MM.1S (cell line): Measurements from ENCODE around the gene DNAH6.

ENCODE experiments used
- DNase-seq: peaks from one replicate; pipeline ENCODE4 v3.0.0-alpha.2; 2015
- H2AFZ ChIP-seq: fragments of 300-600 bp; sonication (generic); 2 replicates; pipeline ENCODE4 v1.6.0; 2016; ENCODE audit warnings: antibody characterized with exemption, low read length
- H3F3A ChIP-seq: fragments of 300-600 bp; sonication (generic); 2 replicates; pipeline ENCODE4 v1.6.1; 2016; ENCODE audit warnings: mild to moderate bottlenecking, antibody characterized with exemption, low read length, moderate library complexity, mixed read lengths; ENCODE audit not compliant: insufficient read depth
- H3K27ac ChIP-seq: fragments of 300-600 bp; sonication (generic); 2 replicates; pipeline ENCODE4 v1.5.1; 2016; ENCODE audit warnings: mild to moderate bottlenecking, low read length
- H3K27me3 ChIP-seq: fragments of 300-600 bp; sonication (generic); replicated peaks from 2 replicates; pipeline ENCODE4 v1.6.0; 2016; ENCODE audit warnings: low read length; ENCODE audit not compliant: insufficient read depth
- H3K36me3 ChIP-seq: fragments of 300-600 bp; sonication (generic); replicated peaks from 2 replicates; pipeline ENCODE4 v1.6.1; 2016; ENCODE audit warnings: mild to moderate bottlenecking, low read length, mixed read lengths; ENCODE audit not compliant: insufficient read depth
- H3K4me1 ChIP-seq: fragments of 300-600 bp; sonication (generic); 2 replicates; pipeline ENCODE4 v1.6.1; 2016; ENCODE audit warnings: low read length, mixed read lengths
- H3K4me2 ChIP-seq: fragments of 300-600 bp; sonication (generic); 2 replicates; pipeline ENCODE4 v1.6.0; 2016; ENCODE audit warnings: low read depth, low read length
- H3K4me3 ChIP-seq: fragments of 300-600 bp; sonication (generic); 2 replicates; pipeline ENCODE4 v1.5.1; 2016; ENCODE audit warnings: low read length, mixed read lengths
- H3K79me2 ChIP-seq: fragments of 300-600 bp; sonication (generic); 2 replicates; pipeline ENCODE4 v1.6.1; 2016; ENCODE audit warnings: mixed run types, low read length, mixed read lengths
- H3K9ac ChIP-seq: fragments of 300-600 bp; sonication (generic); 2 replicates; pipeline ENCODE4 v1.6.1; 2016; ENCODE audit warnings: low read length, mixed read lengths
- H3K9me2 ChIP-seq: fragments of 300-600 bp; sonication (generic); replicated peaks from 2 replicates; pipeline ENCODE4 v1.6.1; 2016; ENCODE audit warnings: mild to moderate bottlenecking, low read length, mixed read lengths; ENCODE audit not compliant: insufficient read depth
- H3K9me3 ChIP-seq: fragments of 300-600 bp; sonication (generic); replicated peaks from 2 replicates; pipeline ENCODE4 v1.6.1; 2016; ENCODE audit warnings: mild to moderate bottlenecking, low read length, mixed read lengths; ENCODE audit not compliant: insufficient read depth
- H4K20me1 ChIP-seq: fragments of 300-600 bp; sonication (generic); 2 replicates; pipeline ENCODE4 v1.6.1; 2016; ENCODE audit warnings: mild to moderate bottlenecking, low read length, moderate library complexity, mixed read lengths; ENCODE audit not compliant: insufficient read depth
- EZH2 ChIP-seq: fragments of 300-600 bp; sonication (generic); optimal IDR thresholded peaks from 2 replicates; pipeline ENCODE3; 2017; ENCODE audit warnings: low read depth, mild to moderate bottlenecking, antibody characterized with exemption, low read length, mixed read lengths
- EZH2phosphoT487 ChIP-seq: fragments of 300-600 bp; sonication (generic); IDR thresholded peaks from 2 replicates; pipeline ENCODE4 v1.6.1; 2018; ENCODE audit warnings: antibody characterized with exemption, low read length
- TF ChIP-seq, protein P1 (sequence below): fragments of 300-600 bp; sonication (generic); IDR thresholded peaks from 2 replicates; pipeline ENCODE4 v1.5.1; 2016; ENCODE audit warnings: antibody characterized with exemption, low read length, mixed read lengths

The DNAH6 gene

DNA sequence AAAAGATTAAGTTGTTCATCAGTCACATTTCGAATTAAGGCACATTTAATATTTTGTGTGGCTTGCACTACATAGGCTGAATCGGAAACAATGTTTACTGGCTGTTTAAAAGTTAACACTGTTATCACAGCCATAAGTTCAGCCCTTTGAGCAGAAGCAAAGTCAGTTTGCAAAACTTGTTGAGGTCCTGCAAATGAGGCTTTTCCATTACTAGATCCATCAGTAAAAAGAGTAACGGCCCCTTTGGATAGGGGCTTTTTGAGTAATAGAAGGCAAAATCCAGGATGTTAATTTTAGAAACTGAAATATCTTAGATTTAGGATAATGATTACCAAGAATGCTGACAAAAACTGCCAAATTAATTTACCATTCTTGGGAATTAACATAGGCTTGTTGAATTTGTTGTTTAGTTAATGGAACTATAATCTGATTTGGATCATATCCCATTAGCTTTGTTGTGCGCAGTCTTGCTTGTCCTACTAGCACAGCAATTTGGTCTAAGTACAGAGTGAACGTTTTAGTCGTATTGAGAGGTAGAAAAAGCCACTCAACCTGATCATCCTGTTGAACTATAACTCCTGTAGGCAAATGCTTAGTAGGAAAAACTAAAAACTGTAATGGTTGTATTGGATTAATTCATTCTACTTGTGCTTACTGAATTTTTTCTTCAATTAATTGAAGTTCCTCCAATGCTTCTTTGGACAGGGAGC is 43.3 kb upstream of the DNAH6 start:
- H3K36me3 ChIP-seq, result no peaks in the 10 kb centered on the region
- TF ChIP-seq, protein P1, sequence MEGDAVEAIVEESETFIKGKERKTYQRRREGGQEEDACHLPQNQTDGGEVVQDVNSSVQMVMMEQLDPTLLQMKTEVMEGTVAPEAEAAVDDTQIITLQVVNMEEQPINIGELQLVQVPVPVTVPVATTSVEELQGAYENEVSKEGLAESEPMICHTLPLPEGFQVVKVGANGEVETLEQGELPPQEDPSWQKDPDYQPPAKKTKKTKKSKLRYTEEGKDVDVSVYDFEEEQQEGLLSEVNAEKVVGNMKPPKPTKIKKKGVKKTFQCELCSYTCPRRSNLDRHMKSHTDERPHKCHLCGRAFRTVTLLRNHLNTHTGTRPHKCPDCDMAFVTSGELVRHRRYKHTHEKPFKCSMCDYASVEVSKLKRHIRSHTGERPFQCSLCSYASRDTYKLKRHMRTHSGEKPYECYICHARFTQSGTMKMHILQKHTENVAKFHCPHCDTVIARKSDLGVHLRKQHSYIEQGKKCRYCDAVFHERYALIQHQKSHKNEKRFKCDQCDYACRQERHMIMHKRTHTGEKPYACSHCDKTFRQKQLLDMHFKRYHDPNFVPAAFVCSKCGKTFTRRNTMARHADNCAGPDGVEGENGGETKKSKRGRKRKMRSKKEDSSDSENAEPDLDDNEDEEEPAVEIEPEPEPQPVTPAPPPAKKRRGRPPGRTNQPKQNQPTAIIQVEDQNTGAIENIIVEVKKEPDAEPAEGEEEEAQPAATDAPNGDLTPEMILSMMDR, result no peak
- TF ChIP-seq EZH2phosphoT487 (no peak), EZH2 (no peak)
- no peaks in the 10 kb centered on the region for H3K4me1 ChIP-seq
- no peak overlapping the region for H2AFZ ChIP-seq
- no peak overlapping the region for H3K27ac ChIP-seq
- H3K4me3 ChIP-seq, result no peak overlapping the region
- H3F3A ChIP-seq, result no peaks in the 10 kb centered on the region
- H3K9me2 ChIP-seq, result no peaks in the 10 kb centered on the region
- H3K4me2 ChIP-seq, result no peak overlapping the region
- no peak for DNase-seq
- no peaks in the 10 kb centered on the region for H3K9me3 ChIP-seq
- H3K79me2 ChIP-seq, result no peaks in the 10 kb centered on the region
- H3K9ac ChIP-seq, result no peak overlapping the region
- H4K20me1 ChIP-seq, result no peaks in the 10 kb centered on the region
- H3K27me3 ChIP-seq, result no peaks in the 10 kb centered on the region

DNA sequence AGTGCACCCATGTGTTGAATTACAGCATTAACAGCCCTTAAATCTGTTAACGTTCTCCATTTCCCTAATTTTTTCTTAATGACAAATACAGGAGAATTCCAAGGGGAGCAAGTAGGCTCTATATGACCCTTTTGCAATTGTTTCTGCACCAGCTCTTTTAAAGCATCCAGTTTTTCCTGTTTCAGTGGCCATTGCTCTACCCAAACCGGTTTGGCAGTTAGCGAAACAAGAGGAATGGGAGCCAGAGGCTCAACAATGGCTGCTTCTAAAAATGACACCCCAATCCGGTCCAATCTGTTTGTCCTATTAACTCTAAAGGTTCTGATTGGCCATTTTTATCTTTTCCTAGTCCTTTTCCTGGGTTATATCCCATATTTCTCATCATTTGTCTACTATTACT is 42.1 kb upstream of the DNAH6 start:
- no peaks in the 10 kb centered on the region for H3K9me3 ChIP-seq
- no peaks in the 10 kb centered on the region for H3K4me1 ChIP-seq
- H3K4me2 ChIP-seq, result no peak overlapping the region
- H3K27ac ChIP-seq, result no peak overlapping the region
- H3K36me3 ChIP-seq, result no peaks in the 10 kb centered on the region
- TF ChIP-seq EZH2phosphoT487, result no peak
- TF ChIP-seq, protein P1, result no peak
- TF ChIP-seq EZH2, result no peak
- H3F3A ChIP-seq, result no peaks in the 10 kb centered on the region
- H2AFZ ChIP-seq, result no peak overlapping the region
- H3K9ac ChIP-seq, result no peak overlapping the region
- H3K27me3 ChIP-seq, result no peaks in the 10 kb centered on the region
- no peaks in the 10 kb centered on the region for H4K20me1 ChIP-seq
- H3K79me2 ChIP-seq, result no peaks in the 10 kb centered on the region
- no peak for DNase-seq
- no peak overlapping the region for H3K4me3 ChIP-seq
- H3K9me2 ChIP-seq, result no peaks in the 10 kb centered on the region

DNA sequence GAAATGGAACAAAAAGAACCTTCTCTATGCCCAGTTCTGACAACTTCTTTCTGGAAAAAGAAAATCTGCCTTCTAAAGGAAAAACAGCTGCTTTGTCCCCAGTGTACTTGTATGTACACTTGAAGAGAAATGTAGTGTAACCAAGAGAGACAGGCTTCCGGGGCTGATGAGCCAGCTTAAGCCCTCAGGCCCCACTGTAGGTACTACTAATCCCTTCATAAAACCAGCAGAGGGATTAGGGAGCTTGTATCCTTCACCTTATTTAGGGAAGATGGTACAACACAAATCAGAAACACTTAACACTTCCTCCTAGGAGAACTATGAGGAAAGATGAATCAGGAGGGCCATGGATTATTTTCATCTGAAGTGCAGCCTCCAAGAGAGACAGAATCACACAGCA is 38.4 kb upstream of the DNAH6 start:
- TF ChIP-seq, protein P1, result no peak
- TF ChIP-seq EZH2 (no peak), EZH2phosphoT487 (no peak)
- Histone ChIP-seq H3K4me1 (no peaks in the 10 kb centered on the region), H3K36me3 (no peaks in the 10 kb centered on the region), H3K9ac (no peak overlapping the region), H3K27ac (no peak overlapping the region), H3K4me3 (no peak overlapping the region), H3K27me3 (no peaks in the 10 kb centered on the region), H3K4me2 (no peak overlapping the region), H3K9me3 (no peaks in the 10 kb centered on the region), H3F3A (no peaks in the 10 kb centered on the region), H2AFZ (no peak overlapping the region), H3K9me2 (no peaks in the 10 kb centered on the region), H4K20me1 (no peaks in the 10 kb centered on the region), H3K79me2 (no peaks in the 10 kb centered on the region)
- DNase-seq, result no peak
